GM23248 (cell line): ENCODE data around the gene THSD4.

Experiments used
- EZH2 ChIP-seq: fragments of 200-600 bp; sonication (generic); IDR thresholded peaks from 2 replicates; pipeline ENCODE4 v1.6.1; 2018; ENCODE audit warnings: antibody characterized with exemption, mild to moderate bottlenecking; ENCODE audit not compliant: insufficient read depth, poor library complexity, severe bottlenecking
- EZH2phosphoT487 ChIP-seq: fragments of 200-600 bp; sonication (generic); IDR thresholded peaks from 2 replicates; pipeline ENCODE4 v1.6.1; 2018; ENCODE audit warnings: antibody characterized with exemption, moderate library complexity, mild to moderate bottlenecking, low read depth; ENCODE audit not compliant: insufficient read depth

- TF ChIP-seq EZH2phosphoT487 = no peak
- TF ChIP-seq EZH2 = no peak
These were observed 708.5 kb downstream of the THSD4 start for GRCh38 chr15:71823801-71824200.
